GM12878 (cell line): ENCODE measurements around the gene SYNDIG1. TPM values are rescaled to one million over a fixed set of nuclear protein-coding genes. Genes with fewer than 3 reads are reported as not detected.

Source experiments
- ATAC-seq: fragments of 200-7000 bp; cut with Tn5 transposase; 3 replicates; pipeline ENCODE4 v1.9.1; 2020; ENCODE audit warnings: mild to moderate bottlenecking, moderate library complexity
- BruUV-seq: library from RNA; stranded (reverse); fragments of 400-500 nt; replicated peaks from 2 replicates; lab custom pipeline; 2021; lab: Mats Ljungman, UMichigan
- CTCF ChIA-PET: fragments of 300-600 bp; sonication (Branson Sonifier 250); formaldehyde crosslinking; extraction: SDS; loops from one replicate; lab custom pipeline; 2021; ENCODE audit warnings: inconsistent platforms; lab: Yijun Ruan, JAX
- POLR2A ChIA-PET: fragments of 350-600 bp; formaldehyde crosslinking; extraction: SDS; loops from one replicate; lab custom pipeline; 2021; ENCODE audit warnings: inconsistent platforms; lab: Charles Lee
- RAD21 ChIA-PET: fragments of 300-600 bp; sonication (Branson Sonifier 250); formaldehyde crosslinking; loops from one replicate; lab custom pipeline; 2023; ENCODE audit warnings: antibody characterized with exemption; ENCODE audit not compliant: unreplicated experiment; lab: Charles Lee
- SMC1A ChIA-PET: fragments of 300-600 bp; sonication (Branson Sonifier 250); formaldehyde crosslinking; loops from one replicate; lab custom pipeline; 2023; ENCODE audit not compliant: unreplicated experiment, uncharacterized antibody; lab: Charles Lee
- DNase-seq: peaks from one replicate; pipeline ENCODE4 v3.0.0-alpha.2; 2011; ENCODE audit warnings: low read depth, low spot score
- FAIRE-seq: peaks from 3 replicates; lab custom pipeline; 2011; peaks lifted over from hg19 to GRCh38; lab: Jason Lieb, UNC
- H2AFZ ChIP-seq: 2 replicates; pipeline ENCODE4 v1.6.0; 2011; ENCODE audit warnings: low read depth, low read length, control low read depth; ENCODE audit not compliant: control insufficient read depth
- H3K27ac ChIP-seq: 2 replicates; pipeline ENCODE4 v1.5.1; 2011; ENCODE audit warnings: control low read depth; ENCODE audit not compliant: control insufficient read depth, insufficient read depth
- H3K27me3 ChIP-seq, 2 experiments: replicated peaks in 1 of 2; 2 replicates each; pipeline versions ENCODE4 v1.6.0 to v1.6.1; 2011; ENCODE audit warnings: low read length in 1 of 2; ENCODE audit not compliant: control insufficient read depth in 2 of 2, insufficient read depth in 2 of 2
- H3K36me3 ChIP-seq, 2 experiments: 2 replicates each; pipeline ENCODE4 v1.5.1; 2011; ENCODE audit warnings: low read length in 1 of 2; ENCODE audit not compliant: control insufficient read depth in 2 of 2, insufficient read depth in 2 of 2
- H3K4me1 ChIP-seq: 2 replicates; pipeline ENCODE4 v1.6.1; 2011; ENCODE audit warnings: mild to moderate bottlenecking, low read length, moderate library complexity, mixed read lengths; ENCODE audit not compliant: control insufficient read depth, insufficient read depth
- H3K4me2 ChIP-seq: 2 replicates; pipeline ENCODE4 v1.6.0; 2011; ENCODE audit warnings: control low read depth; ENCODE audit not compliant: control insufficient read depth, insufficient read depth
- H3K4me3 ChIP-seq: fragments of 200-600 bp; sonication (generic); 2 replicates; pipeline ENCODE4 v1.5.1; 2016
- H3K79me2 ChIP-seq: 2 replicates; pipeline ENCODE4 v1.6.0; 2011; ENCODE audit warnings: low read length; ENCODE audit not compliant: control insufficient read depth, insufficient read depth
- H3K9ac ChIP-seq: 2 replicates; pipeline ENCODE4 v1.8.0; 2011; ENCODE audit warnings: low read length, control low read depth, mixed read lengths; ENCODE audit not compliant: control insufficient read depth, insufficient read depth
- H3K9me3 ChIP-seq: replicated peaks from 3 replicates; pipeline ENCODE4 v1.5.1; 2011; ENCODE audit warnings: mild to moderate bottlenecking, low read length; ENCODE audit not compliant: control insufficient read depth, insufficient read depth
- H4K20me1 ChIP-seq: 2 replicates; pipeline ENCODE4 v1.6.0; 2011; ENCODE audit not compliant: control insufficient read depth, insufficient read depth
- BMI1 ChIP-seq: fragments of 450-650 bp; IDR thresholded peaks from 2 replicates; pipeline ENCODE4 v1.6.1; 2016; ENCODE audit warnings: mild to moderate bottlenecking, moderate library complexity, borderline replicate concordance
- CREB1 ChIP-seq: IDR thresholded peaks from 2 replicates; pipeline ENCODE4 v1.6.1; 2012; ENCODE audit warnings: low read depth, mild to moderate bottlenecking, inconsistent platforms
- POLR2AphosphoS2 ChIP-seq: IDR thresholded peaks from 2 replicates; pipeline ENCODE4 v1.6.1; 2011; ENCODE audit warnings: low read depth, mild to moderate bottlenecking, low read length, improper control_type of control experiment, moderate library complexity
- POLR2AphosphoS5 ChIP-seq: IDR thresholded peaks from 2 replicates; pipeline ENCODE4 v1.6.1; 2011; ENCODE audit warnings: mild to moderate bottlenecking, low read length, inconsistent platforms
- RB1 ChIP-seq: fragments of 450-650 bp; formaldehyde crosslinking; IDR thresholded peaks from 2 replicates; pipeline ENCODE4 v1.6.1; 2017; ENCODE audit warnings: mild to moderate bottlenecking, borderline replicate concordance
- RCOR1 ChIP-seq: conservative IDR thresholded peaks from 2 replicates; pipeline ENCODE4 v1.6.1; 2012; ENCODE audit warnings: low read depth, low read length, improper control_type of control experiment
- RELA ChIP-seq: fragments of 450-650 bp; IDR thresholded peaks from 2 replicates; pipeline ENCODE4 v1.8.0; 2014; ENCODE audit warnings: borderline replicate concordance; ENCODE audit not compliant: partially characterized antibody
- SMAD5 ChIP-seq: IDR thresholded peaks from 2 replicates; pipeline ENCODE4 v1.6.1; 2016; ENCODE audit warnings: antibody characterized with exemption, low read depth
- SMARCA5 ChIP-seq: fragments of 450-650 bp; IDR thresholded peaks from 2 replicates; pipeline ENCODE4 v1.6.1; 2017; ENCODE audit warnings: mild to moderate bottlenecking
- SREBF2 ChIP-seq: IDR thresholded peaks from 2 replicates; pipeline ENCODE4 v1.6.1; 2012; ENCODE audit warnings: mild to moderate bottlenecking, low read length
- YBX1 ChIP-seq: fragments of 450-650 bp; IDR thresholded peaks from 2 replicates; pipeline ENCODE4 v1.6.1; 2016; ENCODE audit warnings: antibody characterized with exemption
- ZBED1 ChIP-seq: IDR thresholded peaks from 2 replicates; pipeline ENCODE4 v1.6.1; 2016; ENCODE audit warnings: borderline replicate concordance
- WGBS: methylation state at CpG from one replicate; pipeline ENCODE4 v1.1.6; 2016; ENCODE audit warnings: low lambda C conversion rate; ENCODE audit not compliant: insufficient replicate concordance, insufficient coverage; ENCODE audit errors: missing lambda C conversion rate; 5-methylcytosine and 5-hydroxymethylcytosine counted together
- in situ Hi-C: fragments of 300-500 bp; cut with MboI; formaldehyde crosslinking; loops from 9 replicates; pipeline ENCODE4 v1.14.3; 2018; ENCODE audit warnings: mixed read lengths
- intact Hi-C: fragments of 100-400 bp; cut with micrococcal nuclease; formaldehyde crosslinking; loops from one replicate; pipeline ENCODE4 v1.14.2; 2022; ENCODE audit not compliant: unreplicated experiment
- polyA plus RNA-seq, 11 experiments: library from polyadenylated mRNA; depleted of rRNA in 4 of 11; unstranded in 6 of 11; stranded (reverse) in 5 of 11; fragments of >200 nt; fragmentation: Nextera tagmentation in 4 of 11; fragmentation: Illumina TruSeq in 1 of 11; extraction: Ambion mirVana in 4 of 11; extraction: Trizol in 1 of 11; gene quantifications; 1 replicate in 1 of 11; 2 replicates in 10 of 11; pipeline versions ENCODE4 v1.2.1 to v1.2.3, GENCODE V29; 2011 to 2016; ENCODE audit warnings: inconsistent platforms in 2 of 11, missing spikeins in 2 of 11, low read depth in 1 of 11
- total RNA-seq, 4 experiments: library from RNA; depleted of rRNA in 3 of 4; stranded (reverse); fragments of >200 nt in 3 of 4; fragmentation: Illumina TruSeq in 1 of 4; extraction: Trizol in 1 of 4; gene quantifications; 2 replicates each; pipeline versions ENCODE4 v1.2.1 to v1.2.3, GENCODE V29; 2013 to 2021
- TF ChIP-seq, protein P1 (sequence below): IDR thresholded peaks from 2 replicates; pipeline ENCODE4 v1.6.1; 2011; ENCODE audit warnings: borderline replicate concordance, low read depth, mild to moderate bottlenecking, moderate library complexity, low read length; ENCODE audit not compliant: insufficient read depth, poor library complexity, severe bottlenecking
- TF ChIP-seq, protein P2 (sequence below): fragments of 450-650 bp; IDR thresholded peaks from 2 replicates; pipeline ENCODE4 v1.6.1; 2016; ENCODE audit warnings: mild to moderate bottlenecking
- TF ChIP-seq, protein P3 (sequence below): IDR thresholded peaks from 2 replicates; pipeline ENCODE4 v1.6.1; 2012; ENCODE audit warnings: low read depth, low read length, improper control_type of control experiment
- TF ChIP-seq, protein P4 (sequence below): fragments of 450-650 bp; IDR thresholded peaks from 2 replicates; pipeline ENCODE4 v1.6.1; 2017; ENCODE audit warnings: low read depth, mild to moderate bottlenecking, moderate library complexity

The SYNDIG1 gene
- total and polyA plus RNA-seq, 10 of the 15 experiments (the other 5 are each of a cell fraction or from before 2014, with no cell fraction given): not detected

DNA sequence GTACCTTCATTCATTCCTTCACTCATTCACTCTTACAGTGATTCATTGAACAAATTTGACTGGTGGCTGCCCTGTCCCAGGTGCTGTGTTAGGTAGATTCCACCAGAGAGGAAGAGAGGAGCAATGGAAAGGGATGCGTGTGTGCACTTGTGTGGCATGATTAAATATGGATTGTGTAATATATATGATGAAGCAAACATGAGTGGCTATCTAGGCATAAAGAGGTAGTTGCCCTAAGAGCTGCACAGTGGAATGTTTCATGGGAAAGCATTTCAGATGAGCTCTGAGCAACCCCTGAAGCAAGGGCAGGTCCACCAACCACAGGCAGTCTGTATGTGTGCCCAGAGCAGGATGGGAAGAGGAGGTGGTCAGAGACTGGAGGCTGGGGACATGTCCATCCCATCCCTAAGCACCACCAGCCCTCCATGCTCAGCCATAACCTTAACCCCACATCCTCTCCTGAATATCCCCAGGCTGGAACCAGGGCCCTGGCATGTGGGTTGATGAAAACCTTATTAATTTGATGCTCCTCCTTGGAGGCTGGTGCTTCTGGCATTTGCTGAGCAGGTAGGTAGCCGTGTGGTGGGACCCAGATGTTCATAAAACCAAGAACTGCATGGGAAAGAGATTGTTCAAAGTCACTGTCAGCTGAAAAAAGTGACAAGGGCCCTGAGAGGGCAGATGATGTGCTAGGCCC, 226.2 kb downstream of the SYNDIG1 start:
- 19% methylated on average over 2 of the region's 2 CpGs for WGBS
- POLR2A ChIA-PET: no interaction called here
- intact Hi-C loops (no loop called here), in situ Hi-C loops (no loop called here)
- Histone ChIP-seq H3K79me2 (no peaks in the 10 kb centered on the region), H3K9me3 (no peaks in the 10 kb centered on the region), H3K9ac (no peak overlapping the region), H3K36me3 (no peaks in the 10 kb centered on the region)
- FAIRE-seq: no peak
- TF ChIP-seq RB1 (no peak), YBX1 (no peak), POLR2AphosphoS2 (no peak), ZBED1 (no peak), BMI1 (no peak), POLR2AphosphoS5 (no peak), SREBF2 (no peak), SMARCA5 (no peak), RCOR1 (no peak), SMAD5 (no peak), CREB1 (no peak), RELA (no peak)
- TF ChIP-seq, protein P1, sequence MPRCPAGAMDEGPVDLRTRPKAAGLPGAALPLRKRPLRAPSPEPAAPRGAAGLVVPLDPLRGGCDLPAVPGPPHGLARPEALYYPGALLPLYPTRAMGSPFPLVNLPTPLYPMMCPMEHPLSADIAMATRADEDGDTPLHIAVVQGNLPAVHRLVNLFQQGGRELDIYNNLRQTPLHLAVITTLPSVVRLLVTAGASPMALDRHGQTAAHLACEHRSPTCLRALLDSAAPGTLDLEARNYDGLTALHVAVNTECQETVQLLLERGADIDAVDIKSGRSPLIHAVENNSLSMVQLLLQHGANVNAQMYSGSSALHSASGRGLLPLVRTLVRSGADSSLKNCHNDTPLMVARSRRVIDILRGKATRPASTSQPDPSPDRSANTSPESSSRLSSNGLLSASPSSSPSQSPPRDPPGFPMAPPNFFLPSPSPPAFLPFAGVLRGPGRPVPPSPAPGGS: no peak
- TF ChIP-seq, protein P2, sequence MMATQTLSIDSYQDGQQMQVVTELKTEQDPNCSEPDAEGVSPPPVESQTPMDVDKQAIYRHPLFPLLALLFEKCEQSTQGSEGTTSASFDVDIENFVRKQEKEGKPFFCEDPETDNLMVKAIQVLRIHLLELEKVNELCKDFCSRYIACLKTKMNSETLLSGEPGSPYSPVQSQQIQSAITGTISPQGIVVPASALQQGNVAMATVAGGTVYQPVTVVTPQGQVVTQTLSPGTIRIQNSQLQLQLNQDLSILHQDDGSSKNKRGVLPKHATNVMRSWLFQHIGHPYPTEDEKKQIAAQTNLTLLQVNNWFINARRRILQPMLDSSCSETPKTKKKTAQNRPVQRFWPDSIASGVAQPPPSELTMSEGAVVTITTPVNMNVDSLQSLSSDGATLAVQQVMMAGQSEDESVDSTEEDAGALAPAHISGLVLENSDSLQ: no peak
- TF ChIP-seq, protein P3, sequence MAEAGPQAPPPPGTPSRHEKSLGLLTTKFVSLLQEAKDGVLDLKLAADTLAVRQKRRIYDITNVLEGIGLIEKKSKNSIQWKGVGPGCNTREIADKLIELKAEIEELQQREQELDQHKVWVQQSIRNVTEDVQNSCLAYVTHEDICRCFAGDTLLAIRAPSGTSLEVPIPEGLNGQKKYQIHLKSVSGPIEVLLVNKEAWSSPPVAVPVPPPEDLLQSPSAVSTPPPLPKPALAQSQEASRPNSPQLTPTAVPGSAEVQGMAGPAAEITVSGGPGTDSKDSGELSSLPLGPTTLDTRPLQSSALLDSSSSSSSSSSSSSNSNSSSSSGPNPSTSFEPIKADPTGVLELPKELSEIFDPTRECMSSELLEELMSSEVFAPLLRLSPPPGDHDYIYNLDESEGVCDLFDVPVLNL: no peak
- TF ChIP-seq, protein P4, sequence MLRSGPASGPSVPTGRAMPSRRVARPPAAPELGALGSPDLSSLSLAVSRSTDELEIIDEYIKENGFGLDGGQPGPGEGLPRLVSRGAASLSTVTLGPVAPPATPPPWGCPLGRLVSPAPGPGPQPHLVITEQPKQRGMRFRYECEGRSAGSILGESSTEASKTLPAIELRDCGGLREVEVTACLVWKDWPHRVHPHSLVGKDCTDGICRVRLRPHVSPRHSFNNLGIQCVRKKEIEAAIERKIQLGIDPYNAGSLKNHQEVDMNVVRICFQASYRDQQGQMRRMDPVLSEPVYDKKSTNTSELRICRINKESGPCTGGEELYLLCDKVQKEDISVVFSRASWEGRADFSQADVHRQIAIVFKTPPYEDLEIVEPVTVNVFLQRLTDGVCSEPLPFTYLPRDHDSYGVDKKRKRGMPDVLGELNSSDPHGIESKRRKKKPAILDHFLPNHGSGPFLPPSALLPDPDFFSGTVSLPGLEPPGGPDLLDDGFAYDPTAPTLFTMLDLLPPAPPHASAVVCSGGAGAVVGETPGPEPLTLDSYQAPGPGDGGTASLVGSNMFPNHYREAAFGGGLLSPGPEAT: no peak
- TF ChIP-seq, all 136 proteins: peak for 0
- no TSS peak for BruUV-seq
- H4K20me1 ChIP-seq: no peaks in the 10 kb centered on the region
- ChIA-PET RAD21 (no interaction called here), CTCF (no interaction called here), SMC1A (no interaction called here)
- no peak overlapping the region for H3K4me3 ChIP-seq
- no peak overlapping the region for H2AFZ ChIP-seq
- H3K4me1 ChIP-seq: no peaks in the 10 kb centered on the region
- DNase-seq: no peak
- no peak overlapping the region for H3K4me2 ChIP-seq
- peaks cover 0 to 2% of the 10 kb centered on the region in 2 experiments; a peak in 3 of 4 replicates for H3K27me3 ChIP-seq
- ATAC-seq: no peak
- no peak overlapping the region for H3K27ac ChIP-seq
